GM19023 (cell line): ENCODE results near the gene ZNF133.
A peak's percentile ranks its signal among the peaks of the same experiment; 100 is the strongest.
"Not testable (repeated sequence)": the region's sequence is repeated elsewhere in the genome, so short reads cannot be mapped to it uniquely, and the experiment has no call there.

Source experiments
- ATAC-seq: cut with Tn5 transposase; IDR thresholded peaks from one replicate; pipeline ENCODE4 v1.9.1; 2021; ENCODE audit warnings: mild to moderate bottlenecking, moderate library complexity; ENCODE audit not compliant: unreplicated experiment

Gene ZNF133

DNA sequence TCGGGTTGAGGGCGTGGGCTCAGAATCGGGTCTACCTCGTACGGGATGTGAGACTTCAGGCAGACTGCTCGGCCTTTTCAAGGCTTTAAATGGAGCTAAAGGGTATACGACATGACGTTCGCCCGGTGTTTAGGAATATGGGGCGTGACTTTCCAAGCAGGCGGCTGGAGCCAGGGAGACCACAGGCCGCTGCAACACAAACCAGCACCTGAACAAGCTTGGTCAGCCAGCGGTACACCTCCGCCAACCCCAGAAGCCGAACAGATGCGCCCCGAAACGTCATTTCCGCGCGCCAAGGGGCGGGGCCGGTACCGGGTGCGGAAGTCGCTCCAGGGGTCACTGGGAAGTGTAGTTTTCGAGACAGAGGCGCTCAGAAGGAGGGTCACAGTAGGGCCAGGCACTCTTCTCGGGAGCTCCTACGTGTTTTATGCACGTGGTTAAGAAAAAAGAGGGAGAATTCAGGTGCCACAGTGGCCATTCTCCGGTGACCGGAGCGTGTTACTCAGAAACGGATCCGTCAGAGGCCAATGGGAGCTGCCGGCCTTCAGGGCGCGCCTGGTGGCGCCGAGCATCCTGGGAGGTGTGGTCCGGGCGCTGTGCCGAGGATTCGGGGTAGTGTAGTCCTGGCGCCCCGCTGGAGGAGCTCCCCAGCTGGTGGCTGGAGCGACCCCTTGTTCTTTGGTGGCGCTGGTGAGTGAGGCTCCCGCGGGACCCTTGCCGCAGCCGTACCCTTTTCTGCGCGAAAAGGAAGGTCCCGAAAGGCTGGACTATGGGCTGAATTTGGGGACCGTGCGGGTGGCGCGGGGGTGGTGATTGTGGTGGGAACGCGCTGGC lies at the start of gene ZNF133:
ZNF133 (plus strand) TSS at position 613 of the 834 bp plus-strand sequence. CDS start 17,160 bp downstream, outside the sequence.
- peak; percentile 98 for ATAC-seq

DNA sequence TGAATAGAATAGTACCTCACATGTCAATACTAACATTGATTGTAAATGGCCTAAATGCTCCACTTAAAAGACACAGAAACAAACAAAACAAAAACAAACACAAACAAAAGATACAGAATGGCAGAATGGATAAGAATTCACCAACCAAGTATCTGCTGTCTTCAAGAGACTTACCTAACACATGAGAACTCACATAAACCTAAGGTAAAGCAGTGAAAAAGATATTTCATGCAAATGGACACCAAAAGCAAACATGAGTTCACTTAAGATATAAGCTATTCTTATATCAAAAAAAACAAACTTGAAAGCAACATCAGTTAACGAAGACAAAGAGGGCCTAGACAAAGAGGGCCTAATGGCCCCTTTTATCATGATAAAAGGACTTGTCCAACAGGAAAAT lies 47.3 kb upstream of the ZNF133 start:
- no peak for ATAC-seq

GRCh38 chr20:18243802-18244201 lies 44.5 kb upstream of the ZNF133 start:
- ATAC-seq = no peak

DNA sequence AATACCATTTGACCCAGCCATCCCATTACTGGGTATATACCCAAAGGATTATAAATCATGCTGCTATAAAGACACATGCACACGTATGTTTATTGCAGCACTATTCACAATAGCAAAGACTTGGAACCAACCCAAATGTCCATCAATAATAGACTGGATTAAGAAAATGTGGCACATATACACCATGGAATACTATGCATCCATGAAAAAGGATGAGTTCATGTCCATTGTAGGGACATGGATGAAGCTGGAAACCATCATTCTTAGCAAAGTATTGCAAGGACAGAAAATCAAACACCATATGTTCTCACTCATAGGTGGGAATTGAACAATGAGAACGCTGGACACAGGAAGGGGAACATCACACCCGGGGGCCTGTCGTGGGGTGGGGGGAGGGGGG lies 39.8 kb upstream of the ZNF133 start:
- not testable (repeated sequence) for ATAC-seq

- ATAC-seq = no peak
These were observed 38.1 kb upstream of the ZNF133 start for GRCh38 chr20:18250217-18250616.

DNA sequence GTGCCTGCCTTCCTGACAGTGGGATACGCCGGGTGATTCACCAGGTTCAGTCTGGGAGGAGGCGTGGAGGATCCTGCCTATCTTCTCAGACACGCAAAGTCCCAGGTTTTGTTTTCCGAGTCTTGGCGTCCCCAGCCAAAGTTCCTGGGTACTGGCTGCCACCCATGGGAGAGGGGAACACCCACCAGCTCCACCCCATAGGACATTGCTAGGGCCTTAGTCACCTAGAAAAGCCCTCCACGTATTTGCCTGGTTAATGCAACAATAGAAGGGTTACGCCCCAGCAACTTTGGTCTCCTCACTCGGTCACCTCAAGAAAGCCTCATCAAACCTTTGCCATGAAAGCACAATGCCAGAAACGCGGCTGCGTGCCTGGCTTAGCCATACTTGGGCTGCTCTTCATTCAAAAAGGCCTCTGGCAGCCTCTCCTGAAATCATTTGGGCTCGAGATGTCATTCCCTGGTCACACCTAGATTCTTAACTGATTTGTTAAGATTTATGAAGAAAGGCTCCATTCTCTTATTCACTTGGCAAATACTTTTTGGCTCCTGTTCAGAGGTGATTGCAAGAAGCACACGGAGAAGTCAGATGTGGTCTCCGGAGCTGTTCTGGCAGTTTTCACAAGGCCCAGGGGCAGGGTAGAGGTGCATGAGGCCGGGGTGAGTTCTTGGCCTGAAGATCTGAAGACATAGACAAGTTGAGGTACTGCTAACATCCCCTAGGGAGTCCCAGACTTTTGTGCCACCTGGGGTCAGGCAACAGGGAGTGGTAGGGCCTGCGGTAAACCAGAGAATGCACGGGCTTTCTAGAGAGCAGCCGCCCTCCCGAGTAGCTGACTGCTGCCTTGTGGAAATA lies 35.5 kb upstream of the ZNF133 start:
- no peak for ATAC-seq

DNA sequence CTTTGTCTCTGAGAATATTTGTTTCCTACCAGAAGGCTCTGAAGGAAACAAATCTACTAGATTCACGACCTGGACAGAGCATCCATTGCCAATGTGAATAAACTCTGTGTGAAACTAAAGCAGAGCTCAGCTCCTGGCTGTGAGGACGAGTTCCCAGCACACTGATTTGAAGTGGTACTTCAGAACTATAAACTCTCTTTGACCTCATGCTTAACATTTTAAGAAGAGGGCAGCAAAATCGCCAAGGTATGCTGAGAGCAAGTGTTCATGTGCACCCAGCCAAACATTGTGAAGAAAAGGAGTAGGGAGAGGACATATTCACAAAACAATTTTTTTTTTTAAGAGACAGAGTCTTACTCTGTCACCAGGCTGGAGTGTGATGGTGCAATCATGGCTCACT lies 33.7 kb upstream of the ZNF133 start:
- ATAC-seq = no peak

DNA sequence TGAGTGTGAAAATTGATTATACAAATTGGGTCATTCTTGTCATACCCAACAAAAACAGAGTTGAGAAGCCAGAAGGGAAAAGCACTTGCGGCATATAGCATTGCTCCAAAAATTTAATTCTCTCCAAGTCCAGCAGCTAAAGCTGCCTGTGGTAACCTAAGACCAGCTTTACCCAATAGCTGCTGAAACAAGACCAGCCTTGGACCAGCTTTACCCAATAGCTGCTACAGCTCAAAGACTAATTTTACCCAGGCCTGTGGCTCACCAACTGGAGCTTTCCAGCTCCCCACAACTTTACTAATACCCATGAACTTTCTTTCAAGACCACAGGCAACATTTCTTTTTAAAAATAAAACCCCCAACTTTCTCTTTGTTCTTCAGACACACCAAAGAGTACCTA lies 32.8 kb upstream of the ZNF133 start:
- ATAC-seq = no peak

DNA sequence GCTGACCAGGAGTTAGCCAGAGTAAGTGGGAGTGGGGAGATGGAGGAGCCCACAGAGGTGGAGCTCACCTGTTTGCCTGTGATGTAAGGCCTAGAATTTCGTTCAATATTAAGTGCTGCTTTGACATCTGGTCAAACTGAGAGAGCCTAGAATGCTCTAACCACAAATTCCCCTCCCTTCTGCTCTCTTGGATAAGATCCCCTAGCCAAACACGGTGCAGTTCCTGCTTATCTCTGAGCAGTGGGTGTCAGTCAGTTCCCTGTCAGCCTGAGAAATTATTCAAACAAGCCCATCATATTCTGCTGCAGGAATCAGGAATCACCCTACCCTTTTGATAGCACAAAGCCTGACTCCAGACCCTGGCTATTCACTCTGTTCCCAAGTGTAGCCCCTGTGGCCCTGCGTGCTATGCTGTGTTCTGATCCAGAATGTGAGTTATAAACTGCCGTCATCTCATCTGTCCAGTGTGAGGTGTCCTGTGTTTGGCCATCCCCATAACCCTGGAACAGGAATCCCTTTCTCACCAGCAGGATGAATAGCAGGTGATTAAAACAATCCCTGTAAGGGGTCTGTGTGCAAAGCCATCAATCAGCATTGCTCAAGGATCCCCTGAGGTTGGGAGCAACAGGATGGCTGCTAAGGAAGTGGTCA lies 31.8 kb upstream of the ZNF133 start:
- ATAC-seq = no peak

GRCh38 chr20:18258126-18258860 lies 30.0 kb upstream of the ZNF133 start:
- ATAC-seq = no peak

DNA sequence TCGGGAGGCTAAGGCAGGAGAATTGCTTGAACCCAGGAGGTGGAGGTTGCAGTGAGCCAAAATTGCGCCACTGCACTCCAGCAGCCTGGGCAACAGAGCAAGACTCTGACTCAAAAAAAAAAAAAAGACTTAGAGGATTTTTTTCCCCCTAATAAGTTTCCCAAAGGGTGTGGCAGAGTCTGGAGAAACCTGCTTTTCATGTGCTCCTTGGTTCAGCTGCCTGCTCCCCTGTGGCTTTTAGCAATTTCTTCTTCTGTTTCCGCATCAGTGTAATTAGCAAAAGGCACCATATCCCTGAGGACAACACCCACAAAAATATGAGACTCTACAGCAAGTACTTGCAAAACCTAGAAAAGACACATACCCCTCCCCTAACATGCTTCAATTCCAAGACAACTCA lies 28.6 kb upstream of the ZNF133 start:
- no peak for ATAC-seq

DNA sequence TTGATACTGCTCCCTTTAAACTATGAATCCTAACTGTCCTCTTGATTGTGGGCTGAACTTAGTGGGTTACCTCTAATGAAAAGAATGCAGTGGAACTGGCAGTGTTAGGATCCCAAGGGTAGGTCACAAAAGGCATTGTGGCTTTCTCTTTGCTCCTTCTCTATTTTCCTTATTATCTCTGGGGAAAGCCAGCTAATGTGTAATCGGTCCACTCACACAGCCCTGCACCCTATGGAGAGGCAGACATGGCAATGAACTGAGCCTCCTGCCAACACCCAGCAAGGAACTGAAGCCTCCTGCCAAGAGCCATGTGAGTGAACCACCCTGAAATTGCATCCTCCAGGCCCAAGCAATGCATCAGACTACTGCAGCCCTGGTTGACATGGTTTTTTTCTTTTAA lies 24.6 kb upstream of the ZNF133 start:
- ATAC-seq = no peak

DNA sequence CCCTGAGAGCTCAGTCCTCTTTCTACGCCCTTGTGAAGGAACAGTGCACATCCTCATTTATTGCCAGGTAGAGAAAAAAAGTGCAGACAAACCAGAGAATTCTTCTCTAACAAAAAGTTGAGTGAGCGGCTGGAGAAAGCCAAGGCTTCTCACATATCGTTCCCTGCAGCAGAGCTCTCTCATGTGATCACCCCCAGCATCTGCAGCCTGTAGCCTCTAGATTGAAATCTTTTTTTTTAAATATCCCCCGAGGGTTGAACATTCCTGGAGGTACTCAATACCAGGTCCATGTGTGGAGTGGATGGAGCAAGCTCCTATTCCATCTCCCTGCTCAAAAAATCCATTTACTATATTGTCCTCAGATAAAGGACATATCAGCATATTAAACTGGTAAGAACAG lies 22.9 kb upstream of the ZNF133 start:
- ATAC-seq = no peak

- ATAC-seq = no peak
These were observed 22.0 kb upstream of the ZNF133 start for GRCh38 chr20:18266282-18266681.

GRCh38 chr20:18267815-18268214 lies 20.5 kb upstream of the ZNF133 start:
- no peak for ATAC-seq

- no peak for ATAC-seq
These were observed 17.2 kb upstream of the ZNF133 start for GRCh38 chr20:18271160-18271559.

DNA sequence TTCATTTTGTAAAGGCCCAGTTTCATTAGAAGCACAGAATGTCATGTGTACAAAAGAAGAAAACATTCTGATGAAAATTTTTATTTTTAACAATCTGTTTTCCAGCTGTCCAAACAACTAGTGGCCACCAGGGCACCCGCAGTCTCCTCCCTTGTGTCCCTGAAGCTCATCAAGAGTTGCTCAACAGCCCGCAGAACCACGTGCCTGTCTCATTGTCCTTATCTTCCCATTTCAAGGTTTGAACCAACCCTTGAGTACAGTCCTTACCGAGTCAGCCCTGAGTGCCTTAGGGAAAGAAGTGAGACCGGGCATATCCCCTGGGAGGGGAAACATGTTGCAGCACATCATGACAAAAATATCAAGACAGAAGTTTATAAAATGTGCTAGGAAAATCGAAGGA lies 15.9 kb upstream of the ZNF133 start:
- no peak for ATAC-seq

- ATAC-seq = no peak
These were observed 14.6 kb upstream of the ZNF133 start for GRCh38 chr20:18273738-18274137.

GRCh38 chr20:18275960-18276359 lies 12.4 kb upstream of the ZNF133 start:
- ATAC-seq = not testable (repeated sequence)

- ATAC-seq = no peak
These were observed 11.5 kb upstream of the ZNF133 start for GRCh38 chr20:18276821-18277220.

GRCh38 chr20:18279242-18279641 lies 9.1 kb upstream of the ZNF133 start:
- ATAC-seq = no peak
